ENCODE data around the gene BBX.

DNA sequence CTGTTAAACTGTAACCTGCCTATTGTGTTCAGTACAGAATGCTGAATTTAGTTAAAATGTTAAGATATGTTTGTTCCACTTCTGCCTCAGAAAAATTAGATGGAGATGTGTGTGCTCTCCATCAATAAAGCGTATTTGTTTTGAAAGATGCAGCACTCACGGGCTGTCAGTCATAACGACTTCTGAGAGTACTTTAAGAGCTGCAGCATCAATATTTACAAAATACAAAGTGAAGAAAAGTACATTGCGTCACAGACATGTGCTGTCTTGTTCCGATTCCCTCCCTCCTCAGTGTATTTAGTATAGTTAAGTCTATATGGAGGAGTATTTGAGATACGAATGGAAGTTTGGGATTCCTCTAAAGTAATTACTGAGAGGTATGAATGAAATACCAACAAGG is 166.6 kb downstream of the BBX start:
- TF ChIP-seq POLR2A (IDR thresholded peaks at IDR 0.05), result no peak
- TF ChIP-seq, protein P1, sequence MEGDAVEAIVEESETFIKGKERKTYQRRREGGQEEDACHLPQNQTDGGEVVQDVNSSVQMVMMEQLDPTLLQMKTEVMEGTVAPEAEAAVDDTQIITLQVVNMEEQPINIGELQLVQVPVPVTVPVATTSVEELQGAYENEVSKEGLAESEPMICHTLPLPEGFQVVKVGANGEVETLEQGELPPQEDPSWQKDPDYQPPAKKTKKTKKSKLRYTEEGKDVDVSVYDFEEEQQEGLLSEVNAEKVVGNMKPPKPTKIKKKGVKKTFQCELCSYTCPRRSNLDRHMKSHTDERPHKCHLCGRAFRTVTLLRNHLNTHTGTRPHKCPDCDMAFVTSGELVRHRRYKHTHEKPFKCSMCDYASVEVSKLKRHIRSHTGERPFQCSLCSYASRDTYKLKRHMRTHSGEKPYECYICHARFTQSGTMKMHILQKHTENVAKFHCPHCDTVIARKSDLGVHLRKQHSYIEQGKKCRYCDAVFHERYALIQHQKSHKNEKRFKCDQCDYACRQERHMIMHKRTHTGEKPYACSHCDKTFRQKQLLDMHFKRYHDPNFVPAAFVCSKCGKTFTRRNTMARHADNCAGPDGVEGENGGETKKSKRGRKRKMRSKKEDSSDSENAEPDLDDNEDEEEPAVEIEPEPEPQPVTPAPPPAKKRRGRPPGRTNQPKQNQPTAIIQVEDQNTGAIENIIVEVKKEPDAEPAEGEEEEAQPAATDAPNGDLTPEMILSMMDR (IDR thresholded peaks at IDR 0.05), result no peak

All from lower leg skin (tissue), 3 donors.